HG03175 (cell line): ENCODE measurements around the gene SRPK3.

Source experiments
- ATAC-seq: cut with Tn5 transposase; IDR thresholded peaks from one replicate; pipeline ENCODE4 v1.9.1; 2021; ENCODE audit warnings: mild to moderate bottlenecking, moderate library complexity; ENCODE audit not compliant: unreplicated experiment

SRPK3 gene

DNA sequence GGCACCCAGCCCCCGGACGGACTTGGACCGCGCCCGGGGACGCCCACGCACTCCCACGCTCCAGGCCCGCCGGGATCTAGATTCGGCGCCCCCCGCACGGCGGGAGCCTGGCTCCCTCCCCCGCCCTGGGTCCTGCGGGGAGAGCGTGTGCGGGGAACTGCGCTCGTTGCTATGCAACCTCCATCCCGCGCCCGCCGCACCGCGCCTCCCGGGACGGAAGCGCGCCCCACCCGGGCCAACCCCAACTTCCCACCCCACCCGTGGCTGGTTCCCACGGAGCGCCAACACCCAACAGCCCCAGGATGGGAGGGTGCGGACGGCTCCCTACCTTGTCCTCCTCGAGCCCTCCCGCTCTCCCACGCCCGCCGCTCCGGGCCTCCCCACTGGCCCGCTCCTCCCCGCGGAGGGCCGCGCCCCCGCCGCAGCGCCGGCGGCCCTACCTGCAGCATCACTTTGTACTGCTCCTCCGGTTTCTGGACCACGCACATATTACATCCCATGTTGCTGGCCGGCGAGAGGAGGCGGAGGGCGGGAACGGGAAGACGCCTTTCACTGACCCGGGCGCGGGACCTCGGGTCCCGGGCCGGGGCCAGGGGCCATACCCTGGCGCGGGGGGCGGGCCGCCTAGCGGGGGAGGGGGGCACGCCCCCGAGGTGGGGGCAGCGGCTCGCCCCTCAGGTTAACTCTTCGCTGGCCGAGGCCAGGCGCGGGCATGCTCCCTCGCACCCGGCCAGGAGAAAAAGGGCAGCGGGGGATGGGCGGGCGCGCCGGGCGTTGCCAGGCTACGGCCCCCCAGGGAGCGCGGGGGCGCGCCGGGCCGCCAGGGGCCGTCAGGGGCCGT lies 49.2 kb downstream of the SRPK3 start, which contains the start of gene PDZD4:
PDZD4 (minus strand) TSS at position 746 of the 841 bp plus-strand sequence; CDS start at position 500, 246 bp downstream.
- ATAC-seq = no peak

DNA sequence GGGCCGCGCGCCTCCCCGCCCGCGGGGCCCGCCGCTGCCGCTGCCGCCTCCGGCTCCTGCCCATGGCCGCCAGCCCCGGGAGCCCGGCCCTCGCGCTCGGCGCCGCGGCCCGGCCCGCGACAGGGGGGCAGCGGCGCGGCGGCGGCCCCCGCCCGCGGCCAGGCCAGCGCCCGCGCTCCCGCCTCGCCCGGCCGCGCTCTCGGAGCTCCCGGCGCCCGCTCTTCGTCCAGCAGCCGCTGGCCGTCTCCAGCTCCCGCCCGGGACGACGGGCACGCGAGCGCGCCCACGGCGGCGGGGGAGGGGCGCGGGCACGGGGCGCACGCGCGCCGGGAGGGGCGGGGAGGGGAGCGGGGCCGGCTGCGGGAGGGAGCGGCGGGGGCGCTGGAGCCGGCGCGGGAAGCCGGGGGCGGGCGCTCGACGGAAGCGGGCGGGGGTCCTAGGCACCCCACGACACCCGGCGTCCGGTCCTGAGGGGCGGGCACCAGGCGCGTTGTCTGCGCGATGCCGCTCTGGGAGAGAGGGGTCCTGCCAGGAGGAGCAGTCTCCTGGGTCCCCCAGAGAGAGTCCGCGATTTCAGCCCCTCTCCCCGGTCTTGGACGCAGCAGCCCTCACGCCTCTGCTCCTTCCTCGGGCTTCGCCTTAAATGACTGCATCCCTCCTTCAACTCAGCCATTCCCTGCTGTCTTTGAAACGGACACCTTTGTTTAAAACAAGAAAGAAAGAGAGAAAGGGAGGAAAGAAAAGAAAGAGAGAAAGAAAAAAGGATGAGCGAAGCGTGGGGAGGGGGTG lies 50.0 kb downstream of the SRPK3 start:
- ATAC-seq = no peak

DNA sequence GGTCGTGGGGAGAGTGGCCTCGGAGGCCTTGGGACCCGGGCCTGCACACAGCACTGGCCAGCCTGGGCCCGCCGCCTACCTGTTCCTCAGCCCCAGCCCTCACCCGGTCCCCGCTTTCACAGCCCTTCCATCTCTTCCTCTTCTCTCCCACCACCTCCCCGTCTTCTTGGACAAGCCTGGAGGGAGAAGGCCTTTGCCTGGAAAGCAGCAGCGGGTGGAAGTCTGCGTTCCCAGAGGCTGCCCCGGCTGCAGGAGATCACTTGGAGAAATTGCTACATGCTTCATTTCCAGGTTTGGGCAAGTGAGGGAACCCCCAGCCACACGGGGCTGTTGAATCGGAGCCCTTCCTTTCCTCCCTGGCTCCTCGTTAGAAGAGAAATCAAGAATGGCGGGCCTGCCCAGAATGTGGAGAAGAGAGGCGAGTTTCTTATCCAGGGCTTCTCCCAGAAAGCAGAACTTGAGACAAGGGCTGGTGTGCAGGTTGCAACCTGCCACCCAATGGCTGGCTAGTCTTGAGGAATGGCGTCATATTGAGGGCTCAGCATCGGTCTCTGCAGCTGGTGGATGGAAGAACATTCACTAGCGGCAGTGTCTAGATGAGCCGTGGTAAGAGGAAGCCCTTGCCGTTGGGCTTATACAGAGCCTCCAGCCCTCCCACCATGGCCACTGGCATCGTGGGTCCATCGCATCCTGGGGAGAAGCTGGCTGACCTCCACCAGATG lies 50.7 kb downstream of the SRPK3 start:
- no peak for ATAC-seq

GRCh38 chrX:153832728-153833127 lies 51.9 kb downstream of the SRPK3 start:
- ATAC-seq = no peak
